Hepatocyte (in vitro differentiated cells): ENCODE measurements around the gene CC2D1B.

Experiments
- CTCF ChIP-seq: fragments of 200-600 bp; sonication (generic); IDR thresholded peaks from 2 replicates; pipeline ENCODE4 v1.5.1; 2016; ENCODE audit warnings: antibody characterized with exemption, mild to moderate bottlenecking; ENCODE audit not compliant: poor library complexity
- EZH2 ChIP-seq: fragments of 200-600 bp; sonication (generic); IDR thresholded peaks from 2 replicates; pipeline ENCODE4 v1.6.1; 2016; ENCODE audit warnings: antibody characterized with exemption, mild to moderate bottlenecking, borderline replicate concordance

- TF ChIP-seq CTCF (no peak), EZH2 (no peak)
These were observed 37.6 kb upstream of the CC2D1B start for GRCh38 chr1:52403566-52404115.
